H1 (cell line): ENCODE results near the gene ARMC3. TPM values are rescaled to one million over a fixed set of nuclear protein-coding genes. Genes with fewer than 3 reads are reported as not detected.
"Not testable (repeated sequence)": the region's sequence is repeated elsewhere in the genome, so short reads cannot be mapped to it uniquely, and the experiment has no call there.

Experiments used
- CTCF ChIA-PET: fragments of 300-600 bp; sonication (Branson Sonifier 250); formaldehyde crosslinking; loops from one replicate; lab custom pipeline; 2021; ENCODE audit not compliant: partially characterized antibody; lab: Charles Lee
- POLR2A ChIA-PET: fragments of 300-600 bp; sonication (Branson Sonifier 250); formaldehyde crosslinking; loops from one replicate; lab custom pipeline; 2021; ENCODE audit warnings: inconsistent platforms; ENCODE audit not compliant: partially characterized antibody; lab: Charles Lee
- DNase-seq, 2 experiments: peaks; one replicate each; pipeline versions ENCODE4 v3.0.0 to v3.0.0-alpha.2; 2010 to 2022; ENCODE audit warnings: low spot score in 2 of 2, low read depth in 1 of 2, mixed read lengths in 1 of 2
- FAIRE-seq: peaks from 2 replicates; lab custom pipeline; 2011; peaks lifted over from hg19 to GRCh38; lab: Jason Lieb, UNC
- H2AFZ ChIP-seq: 2 replicates; pipeline ENCODE4 v1.8.1; 2012; ENCODE audit warnings: low read length, inconsistent platforms
- H2AK5ac ChIP-seq: 2 replicates; pipeline ENCODE4 v1.6.1; 2013; ENCODE audit warnings: low read depth, low read length
- H2BK120ac ChIP-seq: replicated peaks from 2 replicates; pipeline ENCODE3; 2013; ENCODE audit warnings: low read depth, low read length, inconsistent platforms
- H2BK12ac ChIP-seq: 2 replicates; pipeline ENCODE4 v1.6.1; 2013; ENCODE audit warnings: low read depth, low read length
- H2BK15ac ChIP-seq: 2 replicates; pipeline ENCODE4 v1.6.1; 2013; ENCODE audit warnings: low read length
- H2BK20ac ChIP-seq: 2 replicates; pipeline ENCODE4 v1.6.1; 2013; ENCODE audit warnings: low read length
- H2BK5ac ChIP-seq: 2 replicates; pipeline ENCODE4 v1.6.1; 2013; ENCODE audit warnings: low read depth, low read length
- H3K14ac ChIP-seq: 2 replicates; pipeline ENCODE4 v1.6.1; 2013; ENCODE audit warnings: inconsistent platforms; ENCODE audit not compliant: insufficient read length
- H3K18ac ChIP-seq: 2 replicates; pipeline ENCODE4 v1.6.1; 2013; ENCODE audit warnings: low read length; ENCODE audit errors: extremely low read depth
- H3K23ac ChIP-seq: 2 replicates; pipeline ENCODE4 v1.6.1; 2013; ENCODE audit warnings: inconsistent platforms; ENCODE audit not compliant: insufficient read length
- H3K23me2 ChIP-seq: 2 replicates; pipeline ENCODE4 v1.6.1; 2013; ENCODE audit warnings: low read depth, low read length
- H3K27ac ChIP-seq: 2 replicates; pipeline ENCODE4 v1.6.1; 2011; ENCODE audit warnings: low read depth, low read length, inconsistent platforms
- H3K27me3 ChIP-seq, 4 experiments: replicated peaks in 1 of 4; 1 replicate in 1 of 4; 2 replicates in 3 of 4; pipeline versions ENCODE4 v1.6.1 to v1.8.1; 2011 to 2013; ENCODE audit warnings: low read length in 3 of 4, mild to moderate bottlenecking in 3 of 4, inconsistent platforms in 2 of 4, mixed read lengths in 2 of 4, moderate library complexity in 1 of 4; ENCODE audit not compliant: control insufficient read depth in 3 of 4, insufficient read depth in 3 of 4; ENCODE audit errors: extremely low read depth in 1 of 4
- H3K36me3 ChIP-seq, 4 experiments: 2 replicates each; pipeline versions ENCODE4 v1.6.1 to v1.8.1; 2011 to 2013; ENCODE audit warnings: mild to moderate bottlenecking in 4 of 4, low read length in 3 of 4, moderate library complexity in 2 of 4, control low read depth in 1 of 4, inconsistent platforms in 1 of 4; ENCODE audit not compliant: insufficient read depth in 4 of 4, control insufficient read depth in 2 of 4
- H3K4ac ChIP-seq: replicated peaks from 2 replicates; pipeline ENCODE3; 2013; ENCODE audit warnings: low read length, low read depth, mixed read lengths, inconsistent platforms; ENCODE audit not compliant: insufficient read length
- H3K4me1 ChIP-seq, 4 experiments: replicated peaks in 1 of 4; 1 replicate in 1 of 4; 2 replicates in 3 of 4; pipeline versions ENCODE4 v1.6.1 to v1.8.1; 2011 to 2013; ENCODE audit warnings: low read length in 3 of 4, inconsistent platforms in 2 of 4, mixed read lengths in 1 of 4; ENCODE audit not compliant: insufficient read depth in 4 of 4, control insufficient read depth in 3 of 4
- H3K4me2 ChIP-seq, 2 experiments: 2 replicates each; pipeline versions ENCODE4 v1.6.1 to v1.8.1; 2011 to 2013; ENCODE audit warnings: low read depth in 2 of 2, low read length in 2 of 2, control low read depth in 1 of 2, inconsistent platforms in 1 of 2, mild to moderate bottlenecking in 1 of 2; ENCODE audit not compliant: insufficient read depth in 1 of 2
- H3K4me3 ChIP-seq, 4 experiments: fragments of 200-600, 300-600 bp in 1 of 4; sonication (generic), shearing (Covaris generic), sonication (Bioruptor Twin) in 1 of 4; 2 replicates each; pipeline versions ENCODE4 v1.5.1 to v1.8.1; 2011 to 2016; ENCODE audit warnings: low read length in 4 of 4, low read depth in 3 of 4, control low read depth in 2 of 4, inconsistent platforms in 2 of 4, mild to moderate bottlenecking in 2 of 4, mixed read lengths in 1 of 4, moderate library complexity in 1 of 4; ENCODE audit not compliant: insufficient read depth in 2 of 4; ENCODE audit errors: extremely low read depth in 1 of 4
- H3K56ac ChIP-seq: replicated peaks from 2 replicates; pipeline ENCODE3; 2013; ENCODE audit warnings: low read depth, mild to moderate bottlenecking, mixed read lengths, low read length, inconsistent platforms; ENCODE audit not compliant: insufficient read length
- H3K79me1 ChIP-seq: 2 replicates; pipeline ENCODE4 v1.6.1; 2013; ENCODE audit warnings: low read depth, low read length, control low read depth
- H3K79me2 ChIP-seq, 2 experiments: 2 replicates each; pipeline versions ENCODE4 v1.6.1 to v1.8.1; 2012 to 2013; ENCODE audit warnings: low read length in 2 of 2, mild to moderate bottlenecking in 2 of 2, inconsistent platforms in 1 of 2; ENCODE audit not compliant: insufficient read depth in 2 of 2, control insufficient read depth in 1 of 2
- H3K9ac ChIP-seq, 4 experiments: replicated peaks in 1 of 4; 1 replicate in 1 of 4; 2 replicates in 3 of 4; pipeline versions ENCODE4 v1.6.1 to v1.8.1; 2011 to 2013; ENCODE audit warnings: low read depth in 3 of 4, low read length in 3 of 4, control low read depth in 2 of 4, mild to moderate bottlenecking in 2 of 4, moderate library complexity in 2 of 4, inconsistent platforms in 1 of 4; ENCODE audit errors: extremely low read depth in 1 of 4
- H3K9me3 ChIP-seq, 2 experiments: 2 replicates each; pipeline versions ENCODE4 v1.6.1 to v1.8.1; 2012 to 2013; ENCODE audit warnings: mild to moderate bottlenecking in 2 of 2, moderate library complexity in 2 of 2, control low read depth in 1 of 2, inconsistent platforms in 1 of 2, low read depth in 1 of 2, low read length in 1 of 2, mixed read lengths in 1 of 2; ENCODE audit not compliant: insufficient read depth in 2 of 2
- H4K20me1 ChIP-seq, 2 experiments: replicated peaks in 1 of 2; 2 replicates each; pipeline versions ENCODE3 to v1.8.1; 2011 to 2013; ENCODE audit warnings: inconsistent platforms in 2 of 2, low read length in 2 of 2, mild to moderate bottlenecking in 1 of 2; ENCODE audit not compliant: insufficient read depth in 2 of 2, control insufficient read depth in 1 of 2
- H4K5ac ChIP-seq: 2 replicates; pipeline ENCODE4 v1.6.1; 2013; ENCODE audit warnings: low read length, low read depth, mixed read lengths, inconsistent platforms; ENCODE audit not compliant: insufficient read length
- H4K8ac ChIP-seq: 2 replicates; pipeline ENCODE4 v1.8.0; 2013; ENCODE audit warnings: mild to moderate bottlenecking, moderate library complexity, low read length, inconsistent platforms; ENCODE audit not compliant: insufficient read depth; ENCODE audit errors: extremely low read depth
- H4K91ac ChIP-seq: replicated peaks from 2 replicates; pipeline ENCODE3; 2013; ENCODE audit warnings: low read length, mixed read lengths, inconsistent platforms; ENCODE audit not compliant: insufficient read length
- WGBS, 2 experiments: shearing (Covaris generic) in 1 of 2; methylation state at CpG; one replicate each; pipeline versions ENCODE4 v1.1.6 to v1.1.7; 2013 to 2015; ENCODE audit warnings: low lambda C conversion rate in 2 of 2, mixed read lengths in 2 of 2, inconsistent platforms in 1 of 2, low coverage in 1 of 2, missing lambda C conversion rate in 1 of 2; ENCODE audit not compliant: insufficient replicate concordance in 2 of 2, insufficient coverage in 1 of 2, insufficient read length in 1 of 2; ENCODE audit errors: extremely low coverage in 1 of 2, missing lambda C conversion rate in 1 of 2; 5-methylcytosine and 5-hydroxymethylcytosine counted together
- polyA plus RNA-seq, 7 experiments: library from polyadenylated mRNA; depleted of rRNA in 3 of 7; stranded (reverse) in 5 of 7; unstranded in 2 of 7; fragments of >200 nt in 5 of 7; fragments of 200-250 nt in 2 of 7; gene quantifications; 1 replicate in 5 of 7; 2 replicates in 1 of 7; 4 replicates in 1 of 7; pipeline versions ENCODE4 v1.2.1 to v1.2.3, GENCODE V29; 2011 to 2013; ENCODE audit warnings: missing spikeins in 2 of 7, mixed read lengths in 2 of 7
- total RNA-seq: library from RNA; stranded (reverse); fragmentation: NEBNext Ultra II Directional; extraction: Animal tissue kit (Norgen Biotek cat#: 25700); gene quantifications from 2 replicates; pipeline ENCODE4 v1.2.1, GENCODE V29; 2021

The ARMC3 gene
- total and polyA plus RNA-seq, 2 of the 8 experiments (the other 6 are each of a cell fraction or from before 2014, with no cell fraction given), result 0.15 TPM

DNA sequence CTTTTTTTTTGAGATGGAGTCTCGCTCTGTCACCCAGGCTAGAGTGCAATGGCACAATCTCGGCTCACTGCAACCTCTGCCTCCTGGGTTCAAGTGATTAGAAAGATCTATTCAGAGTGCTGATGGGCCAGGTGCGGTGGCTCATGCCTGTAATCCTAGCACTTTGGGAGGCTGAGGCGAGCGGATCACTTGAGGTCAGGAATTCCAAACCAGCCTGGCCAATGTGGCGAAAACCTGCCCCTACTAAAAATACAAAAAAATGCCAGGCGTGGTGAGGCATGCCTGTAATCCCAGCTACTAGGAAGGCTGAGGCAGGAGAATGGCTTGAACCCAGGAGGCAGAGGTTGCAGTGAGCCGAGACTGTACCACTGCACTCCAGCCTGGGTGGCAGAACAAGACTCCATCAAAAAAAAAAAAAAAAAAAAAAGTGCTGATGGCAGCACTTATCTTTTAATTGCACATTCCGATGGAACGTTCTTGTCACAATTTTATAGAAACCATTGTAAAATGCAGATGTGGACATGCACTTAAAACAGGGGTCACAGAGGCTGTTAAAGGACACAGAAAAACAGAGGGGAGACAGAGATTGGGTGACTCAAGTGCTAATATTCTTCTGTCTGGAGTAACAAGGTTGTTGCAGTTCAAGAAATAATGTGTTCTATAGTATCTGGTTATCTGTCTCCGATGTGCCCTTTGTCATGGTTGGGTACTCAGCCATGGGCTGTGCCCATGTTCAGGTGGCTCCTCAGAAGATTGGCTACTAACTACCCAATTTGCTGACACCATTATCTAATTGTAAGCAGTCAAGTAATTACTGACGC, 142.4 kb downstream of the ARMC3 start:
- not testable (repeated sequence) for H2BK12ac ChIP-seq, H3K56ac ChIP-seq, FAIRE-seq

More for the DNA sequence above, 142.4 kb downstream of the ARMC3 start:
- not testable (repeated sequence) for H3K27ac ChIP-seq, H3K14ac ChIP-seq, H3K23me2 ChIP-seq, H2AK5ac ChIP-seq, DNase-seq, H2BK5ac ChIP-seq, H3K79me2 ChIP-seq, H4K20me1 ChIP-seq, H3K4me3 ChIP-seq, H3K18ac ChIP-seq, H4K91ac ChIP-seq, H2BK15ac ChIP-seq, H2BK20ac ChIP-seq, H3K4ac ChIP-seq, H3K9ac ChIP-seq, H4K5ac ChIP-seq, H4K8ac ChIP-seq, H2BK120ac ChIP-seq, H3K4me1 ChIP-seq, H3K23ac ChIP-seq, H3K4me2 ChIP-seq, H2AFZ ChIP-seq, H3K36me3 ChIP-seq, H3K9me3 ChIP-seq, H3K79me1 ChIP-seq, H3K27me3 ChIP-seq
- 94% methylated on average over 11 of the region's 12 CpGs; no CpG with 5 or more reads in 1 of the 2 experiments for WGBS, 2 experiments
- ChIA-PET POLR2A (interaction anchor here (1.4 kb wide), 1 partner anchor 14 kb away, joined by 4 read pairs; no protein-coding TSS in a partner anchor), CTCF (interaction anchor here (1.0 kb wide), 1 partner anchor 1082 kb away, joined by 4 read pairs; no protein-coding TSS in a partner anchor)
